GM19372 (cell line): ENCODE data around the gene ITGA2.
A peak's percentile ranks its signal among the peaks of the same experiment; 100 is the strongest.
"Not testable (repeated sequence)": the region's sequence is repeated elsewhere in the genome, so short reads cannot be mapped to it uniquely, and the experiment has no call there.

Source experiments
- ATAC-seq: cut with Tn5 transposase; IDR thresholded peaks from one replicate; pipeline ENCODE4 v1.9.1; 2021; ENCODE audit warnings: mild to moderate bottlenecking, low read depth, moderate library complexity; ENCODE audit not compliant: unreplicated experiment

The ITGA2 gene

GRCh38 chr5:52989025-52989780 is at the start of gene ITGA2:
Gene ITGA2, plus strand, starts transcription at chr5:52989352. Its CDS starts 117 bp downstream, at chr5:52989469.
- ATAC-seq, result peak; percentile 58

GRCh38 chr5:52943285-52943684 is 45.9 kb upstream of the ITGA2 start:
- peak; percentile 57 for ATAC-seq

GRCh38 chr5:52943808-52944207 is 45.3 kb upstream of the ITGA2 start:
- ATAC-seq, result no peak

DNA sequence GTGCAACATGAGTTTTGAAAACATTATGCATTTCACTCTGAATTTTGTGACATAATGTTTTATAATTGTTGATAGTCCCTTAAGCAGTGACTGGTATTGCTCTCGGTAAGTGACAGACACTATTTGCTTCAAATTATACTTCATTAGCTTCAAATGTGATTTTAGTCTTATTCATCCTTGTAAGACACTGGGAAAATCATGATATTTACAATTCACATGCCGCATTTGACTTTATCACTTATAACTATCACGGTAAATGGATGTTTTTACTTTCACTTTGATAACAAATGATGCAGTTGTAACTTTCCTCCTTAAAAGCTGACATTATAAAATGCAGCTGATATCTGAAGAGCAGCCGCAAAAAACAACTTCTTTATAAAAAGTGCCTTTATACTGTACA is 44.1 kb upstream of the ITGA2 start:
- no peak for ATAC-seq

DNA sequence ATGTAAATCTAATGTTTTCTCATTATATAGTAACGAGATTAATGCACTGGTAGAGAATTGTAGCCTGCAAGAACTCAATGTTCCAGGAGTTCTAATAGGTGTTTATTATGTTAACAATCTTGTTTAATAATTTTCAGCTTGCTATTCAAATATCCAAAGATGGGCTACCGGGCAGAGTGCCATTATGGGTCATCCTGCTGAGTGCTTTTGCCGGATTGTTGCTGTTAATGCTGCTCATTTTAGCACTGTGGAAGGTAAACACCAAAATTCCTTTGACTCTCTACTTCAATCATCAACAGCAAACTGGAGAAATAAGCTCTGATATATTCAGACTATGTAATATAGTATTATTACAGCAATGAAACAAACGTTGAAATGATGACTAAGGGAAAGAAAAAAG is 41.9 kb upstream of the ITGA2 start:
- no peak for ATAC-seq

DNA sequence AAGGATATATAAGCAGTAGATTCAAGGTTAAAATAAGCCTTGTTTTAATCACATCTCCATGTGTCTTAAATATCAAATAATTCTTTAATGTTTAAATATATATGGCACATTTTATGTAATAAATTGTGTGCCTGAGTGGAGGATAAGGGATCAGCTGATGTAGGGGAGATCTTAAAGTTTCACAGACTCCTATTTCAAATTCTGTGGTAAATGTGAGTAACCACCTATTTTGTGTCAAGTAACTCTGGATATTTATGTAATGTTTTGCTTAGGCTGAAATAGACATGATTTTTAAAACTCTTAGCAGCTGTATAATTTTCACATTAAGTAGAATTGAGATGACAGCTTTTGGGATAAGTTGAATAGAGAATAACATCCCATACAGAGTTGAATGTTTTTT is 41.3 kb upstream of the ITGA2 start:
- no peak for ATAC-seq

- ATAC-seq, result peak; percentile 100
These were observed 40.6 kb upstream of the ITGA2 start for GRCh38 chr5:52948418-52949076.

GRCh38 chr5:52950686-52951085 is 38.5 kb upstream of the ITGA2 start:
- no peak for ATAC-seq

DNA sequence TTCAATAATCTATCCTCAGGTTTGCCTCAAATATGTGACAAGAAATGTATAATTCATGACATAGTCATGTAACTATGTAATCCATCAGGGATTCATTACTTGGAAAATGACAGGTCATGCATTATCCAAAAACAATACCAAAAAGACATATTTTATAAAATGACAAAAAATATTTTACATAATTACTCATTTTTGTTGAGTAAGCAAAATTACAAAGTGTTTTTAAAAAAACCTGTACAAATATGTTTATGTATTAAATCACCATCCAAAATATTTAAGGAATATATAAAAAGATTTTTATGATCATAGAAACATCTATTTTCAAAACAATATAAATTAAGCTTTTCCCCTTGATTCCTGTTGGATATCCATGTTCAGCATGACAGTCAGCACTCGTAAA is 36.7 kb upstream of the ITGA2 start:
- no peak for ATAC-seq

GRCh38 chr5:52956014-52956413 is 33.1 kb upstream of the ITGA2 start:
- ATAC-seq, result no peak

DNA sequence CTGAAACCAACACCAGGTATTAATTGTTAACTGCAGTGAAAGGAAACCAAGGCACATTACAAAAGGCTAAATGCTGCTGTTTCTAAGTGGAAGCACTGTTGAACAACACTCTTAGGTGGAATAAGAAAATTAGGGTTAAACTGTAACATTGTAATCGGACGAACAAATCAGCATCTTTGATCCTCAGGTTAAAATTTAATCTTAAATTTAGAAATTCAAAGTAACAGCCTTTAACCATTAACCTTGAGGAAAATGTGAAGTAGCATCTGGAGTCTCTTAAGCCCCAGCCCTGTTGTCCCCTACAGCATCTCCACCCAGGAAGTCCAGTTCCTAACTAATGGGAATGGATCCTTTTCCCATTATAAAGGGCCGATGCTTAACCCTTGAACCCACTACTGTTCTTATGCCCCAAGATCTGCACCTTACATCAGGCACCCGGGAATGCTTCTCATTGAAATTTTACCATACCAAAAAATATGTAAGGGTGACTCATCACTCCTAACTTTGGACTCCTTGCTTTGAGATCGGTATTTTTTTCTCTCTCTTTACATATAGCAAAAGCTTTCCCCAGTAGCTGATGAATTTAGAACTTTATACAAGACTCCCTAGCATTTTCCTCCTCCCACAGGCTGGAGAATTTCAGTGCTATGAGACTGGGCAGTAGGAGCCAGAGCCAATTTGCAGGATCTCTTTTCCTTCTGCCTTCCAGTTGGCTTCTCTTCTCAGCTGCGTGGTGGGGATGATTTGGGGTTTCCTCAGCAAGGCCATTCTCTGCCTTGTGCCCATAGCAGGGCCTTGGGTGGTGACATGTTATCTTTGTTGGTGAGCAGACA is 32.0 kb upstream of the ITGA2 start:
- ATAC-seq, result no peak

- ATAC-seq, result no peak
These were observed 27.9 kb upstream of the ITGA2 start for GRCh38 chr5:52961274-52961681.

- ATAC-seq, result no peak
These were observed 25.5 kb upstream of the ITGA2 start for GRCh38 chr5:52963636-52964035.

DNA sequence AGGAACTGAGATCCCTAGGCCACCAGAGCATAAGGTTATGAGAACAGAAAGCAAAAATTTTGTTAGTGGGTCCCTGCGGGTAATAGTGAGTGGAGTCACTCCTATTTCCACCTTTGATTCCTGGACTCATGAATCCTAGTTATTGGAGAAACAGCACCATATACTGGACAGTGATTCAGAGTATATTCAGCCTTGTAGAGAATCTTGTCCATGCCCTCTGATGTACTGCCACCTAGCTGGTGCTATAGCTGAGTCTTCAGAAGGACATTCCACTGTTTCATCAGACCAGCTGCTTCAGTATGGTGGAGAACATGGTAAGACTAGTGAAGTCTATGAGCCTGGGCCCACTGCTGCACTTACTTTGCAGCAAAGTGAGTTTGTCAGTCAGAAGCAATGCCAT is 25.0 kb upstream of the ITGA2 start:
- no peak for ATAC-seq

GRCh38 chr5:52976157-52976556 is 13.0 kb upstream of the ITGA2 start:
- ATAC-seq, result not testable (repeated sequence)

DNA sequence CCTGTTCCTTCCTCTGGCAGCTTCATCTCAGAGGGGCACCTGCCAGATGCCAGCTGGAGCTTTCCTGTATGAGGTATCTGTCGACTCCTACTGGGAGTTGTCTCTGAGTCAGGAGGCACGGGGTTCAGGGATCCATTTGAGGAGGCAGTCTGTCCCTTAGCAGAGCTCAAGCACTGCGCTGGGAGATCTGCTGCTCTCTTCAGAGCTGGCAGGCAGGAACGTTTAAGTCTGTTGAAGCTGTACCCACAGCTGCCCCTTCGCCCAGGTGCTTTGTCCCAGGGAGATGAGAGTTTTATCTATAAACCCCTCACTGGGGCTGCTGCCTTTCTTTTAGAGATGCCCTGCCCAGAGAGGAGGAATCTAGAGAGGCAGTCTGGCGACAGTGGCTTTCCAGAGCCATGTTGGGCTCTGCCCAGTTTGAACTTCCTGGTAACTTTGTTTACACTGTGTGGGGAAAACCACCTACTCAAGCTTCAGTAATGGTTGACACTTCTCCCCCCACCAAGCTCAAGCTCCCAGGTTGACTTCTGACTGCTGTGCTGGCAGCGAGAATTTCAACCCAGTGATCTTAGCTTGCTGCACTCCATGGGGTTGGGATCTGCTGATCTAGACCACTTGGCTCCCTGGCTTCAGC is 11.8 kb upstream of the ITGA2 start:
- no peak for ATAC-seq

DNA sequence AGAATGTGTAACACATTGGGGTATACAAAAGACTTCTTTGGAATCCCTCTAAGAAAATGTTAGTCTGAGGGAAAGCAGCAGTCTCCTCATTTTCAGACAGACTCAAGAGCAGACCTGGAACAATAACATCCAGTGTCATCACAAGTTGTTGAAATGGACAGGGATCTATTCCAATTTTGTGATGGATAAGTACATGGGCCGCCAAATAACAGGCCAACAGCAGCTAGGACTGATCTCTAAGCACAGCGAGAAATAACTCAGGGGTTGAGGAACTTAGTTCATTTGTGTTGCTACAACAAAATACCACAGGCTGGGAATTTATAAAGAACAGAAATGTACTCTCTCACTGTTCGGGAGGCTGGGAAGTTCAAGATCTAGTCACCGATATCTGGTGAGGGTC is 7.6 kb upstream of the ITGA2 start:
- ATAC-seq, result no peak

- no peak for ATAC-seq
These were observed 5.2 kb upstream of the ITGA2 start for GRCh38 chr5:52983731-52984636.

DNA sequence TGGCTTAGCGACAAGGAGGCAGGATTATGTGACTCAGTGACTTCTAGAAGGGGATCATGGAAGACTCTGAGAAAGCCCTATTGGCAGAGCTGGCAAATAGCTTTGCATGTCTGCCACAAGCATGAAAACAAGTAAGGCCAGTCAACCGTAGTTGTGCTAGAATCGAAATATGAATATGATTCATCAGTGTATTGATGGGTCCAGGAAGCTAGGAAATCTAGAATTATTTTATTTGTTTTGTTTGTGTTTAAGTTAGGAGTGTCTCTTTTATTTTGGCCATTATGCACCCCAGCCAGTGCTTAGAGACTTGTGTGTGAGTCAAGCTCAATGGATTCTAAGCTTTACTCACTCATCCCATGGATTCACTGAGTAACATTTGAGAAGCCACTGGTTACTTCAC is 3.8 kb upstream of the ITGA2 start:
- ATAC-seq, result no peak
